ENCODE measurements around the gene TMEM43. TPM values are rescaled to one million over a fixed set of nuclear protein-coding genes. Genes with fewer than 3 reads are reported as not detected.

Gene TMEM43
- total RNA-seq, 1 donor from 2014 or later: 166 TPM

GRCh38 chr3:14121859-14122258 lies 3.0 kb upstream of the TMEM43 start:
- intact Hi-C loops (cut with DNase I): loop anchor here (5.0 kb wide), 1 partner anchor 330 kb away; no protein-coding TSS in a partner anchor
- no peaks in the 10 kb centered on the region for H3K27me3 ChIP-seq
- no peak overlapping the region for H3K4me3 ChIP-seq
- H3K27ac ChIP-seq: no peak overlapping the region
- H3K9me3 ChIP-seq: no peaks in the 10 kb centered on the region
- peaks cover 0 to 5% of the 10 kb centered on the region in 2 donors for H3K36me3 ChIP-seq
- TF ChIP-seq CTCF (IDR thresholded peaks at IDR 0.05): no peak
- H3K4me1 ChIP-seq: peaks cover 12 to 16% of the 10 kb centered on the region in 2 donors
- no peak for DNase-seq (ENCODE audit: low spot score in 2 of 2)

DNA sequence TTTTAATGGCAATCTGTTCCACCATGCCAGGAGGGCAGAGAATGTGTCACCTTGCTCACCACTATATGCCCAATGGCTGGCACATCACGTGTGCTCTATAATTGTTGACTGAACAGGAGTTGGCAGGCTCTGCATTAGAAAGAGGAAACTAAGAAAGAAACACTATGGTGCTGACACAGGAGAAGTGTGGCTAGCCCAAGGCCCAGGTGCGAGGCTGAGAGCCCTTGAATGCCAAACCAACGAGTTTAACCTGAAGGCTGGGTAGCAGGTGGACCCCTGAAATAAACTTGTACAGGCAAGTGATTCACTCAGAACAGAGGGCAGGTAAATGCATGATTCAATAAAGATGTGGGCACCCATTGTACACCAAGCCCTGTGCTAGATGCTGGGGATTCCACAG lies 2.6 kb upstream of the TMEM43 start:
- intact Hi-C loops (cut with DNase I): loop anchor here (5.0 kb wide), 1 partner anchor 330 kb away; no protein-coding TSS in a partner anchor
- no peaks in the 10 kb centered on the region for H3K9me3 ChIP-seq
- no peak for TF ChIP-seq CTCF (IDR thresholded peaks at IDR 0.05)

GRCh38 chr3:14123308-14124222 lies 1.3 kb upstream of the TMEM43 start:
- intact Hi-C loops (cut with DNase I): loop anchor here (1.0 to 5.0 kb wide), 4 partner anchors 227 to 825 kb away; partner anchors contain the start of gene CCDC174
- Histone ChIP-seq H3K27me3 (no peaks in the 10 kb centered on the region), H3K4me3 (peak overlapping the region; percentile 84 to 100), H3K9me3 (no peaks in the 10 kb centered on the region), H3K4me1 (peaks cover 19 to 26% of the 10 kb centered on the region in 2 donors), H3K27ac (peak overlapping the region in 1 of 2 donors; percentile 96), H3K36me3 (peaks cover 7 to 18% of the 10 kb centered on the region in 2 donors)
- DNase-seq (ENCODE audit: low spot score in 2 of 2): no peak
- TF ChIP-seq CTCF (IDR thresholded peaks at IDR 0.05): no peak

More for the DNA sequence above, 2.6 kb upstream of the TMEM43 start:
- Histone ChIP-seq H3K36me3 (peaks cover 0 to 7% of the 10 kb centered on the region in 2 donors), H3K4me1 (peaks cover 13 to 20% of the 10 kb centered on the region in 2 donors), H3K27ac (no peak overlapping the region), H3K27me3 (no peaks in the 10 kb centered on the region), H3K4me3 (no peak overlapping the region)
- no peak for DNase-seq (ENCODE audit: low spot score in 2 of 2)

DNA sequence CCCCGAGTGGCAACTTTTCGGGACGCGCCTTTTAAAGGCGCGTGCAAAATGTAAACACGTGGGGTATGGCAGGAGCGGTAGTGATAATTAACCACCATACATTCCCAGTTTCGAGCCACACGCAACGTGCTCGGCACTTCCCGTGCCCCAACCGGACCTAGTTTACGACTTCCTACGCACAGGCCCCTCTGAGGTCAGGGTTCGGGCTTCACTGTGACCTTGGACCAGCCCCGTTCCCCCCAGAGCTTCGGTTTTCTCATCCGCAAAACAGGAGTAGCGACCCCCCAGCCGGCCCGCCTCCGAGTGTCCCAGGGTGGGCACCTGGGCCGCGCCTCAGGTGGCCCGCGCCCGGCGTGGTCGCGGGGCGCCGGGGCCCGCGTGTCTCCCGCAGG lies 633 bp upstream of the TMEM43 start:
- intact Hi-C loops (cut with DNase I): loop anchor here (1.0 to 5.0 kb wide), 4 partner anchors 228 to 825 kb away; partner anchors contain the start of gene CCDC174
- DNase-seq (ENCODE audit: low spot score in 2 of 2): peak in 1 of 2 donors; percentile 79
- Histone ChIP-seq H3K27me3 (no peaks in the 10 kb centered on the region), H3K36me3 (peaks cover 10 to 24% of the 10 kb centered on the region in 2 donors), H3K27ac (peak overlapping the region; percentile 96 to 98), H3K4me1 (peaks cover 19 to 26% of the 10 kb centered on the region in 2 donors), H3K4me3 (peak overlapping the region; percentile 84 to 100), H3K9me3 (no peaks in the 10 kb centered on the region)
- no peak for TF ChIP-seq CTCF (IDR thresholded peaks at IDR 0.05)

GRCh38 chr3:14125193-14126016 lies 553 bp downstream of the TMEM43 start:
- peak in 1 of 3 experiments; percentile 9 for TF ChIP-seq CTCF (IDR thresholded peaks at IDR 0.05)
- peak overlapping the region; percentile 96 to 98 for H3K27ac ChIP-seq
- DNase-seq (ENCODE audit: low spot score in 2 of 2): peak; percentile 60 to 92
- no peaks in the 10 kb centered on the region for H3K27me3 ChIP-seq
- H3K36me3 ChIP-seq: peaks cover 21 to 36% of the 10 kb centered on the region in 2 donors
- H3K4me3 ChIP-seq: peak overlapping the region; percentile 84 to 100
- H3K9me3 ChIP-seq: no peaks in the 10 kb centered on the region
- H3K4me1 ChIP-seq: peaks cover 19 to 26% of the 10 kb centered on the region in 2 donors
- intact Hi-C loops (cut with DNase I): loop anchor here (1.0 to 2.0 kb wide), 3 partner anchors 19 to 823 kb away; partner anchors contain the start of genes LSM3 and XPC

Data from ascending aorta (tissue), 2 donors.